Measurements from ENCODE around the gene PLA2G4C. TPM values are rescaled to one million over a fixed set of nuclear protein-coding genes. Genes with fewer than 3 reads are reported as not detected.

Gene PLA2G4C
- total and polyA plus RNA-seq, 2 of the 8 experiments (the other 6 are each of a cell fraction or from before 2014, with no cell fraction given): 14.9 to 20.5 TPM

DNA sequence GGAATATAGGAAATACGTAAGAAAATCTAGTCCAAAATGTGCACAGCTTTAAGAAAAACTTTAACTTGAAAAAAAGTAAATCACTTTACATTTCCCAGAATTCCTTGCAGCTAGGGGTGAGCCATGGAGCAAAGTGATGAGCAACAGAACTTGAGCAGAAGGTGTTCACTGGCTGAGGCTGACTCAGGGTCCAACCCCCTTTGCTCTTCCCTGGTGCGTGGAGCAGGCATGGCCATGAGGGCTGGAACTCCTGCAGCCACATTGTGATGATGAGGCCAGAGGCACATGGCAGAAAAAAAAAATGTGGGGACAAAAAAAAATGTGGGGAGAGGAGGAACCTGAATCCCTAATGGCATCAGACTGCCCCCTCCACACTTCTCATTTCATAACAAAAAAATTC is 9.9 kb upstream of the PLA2G4C start (continued):
- TF ChIP-seq, protein P1, sequence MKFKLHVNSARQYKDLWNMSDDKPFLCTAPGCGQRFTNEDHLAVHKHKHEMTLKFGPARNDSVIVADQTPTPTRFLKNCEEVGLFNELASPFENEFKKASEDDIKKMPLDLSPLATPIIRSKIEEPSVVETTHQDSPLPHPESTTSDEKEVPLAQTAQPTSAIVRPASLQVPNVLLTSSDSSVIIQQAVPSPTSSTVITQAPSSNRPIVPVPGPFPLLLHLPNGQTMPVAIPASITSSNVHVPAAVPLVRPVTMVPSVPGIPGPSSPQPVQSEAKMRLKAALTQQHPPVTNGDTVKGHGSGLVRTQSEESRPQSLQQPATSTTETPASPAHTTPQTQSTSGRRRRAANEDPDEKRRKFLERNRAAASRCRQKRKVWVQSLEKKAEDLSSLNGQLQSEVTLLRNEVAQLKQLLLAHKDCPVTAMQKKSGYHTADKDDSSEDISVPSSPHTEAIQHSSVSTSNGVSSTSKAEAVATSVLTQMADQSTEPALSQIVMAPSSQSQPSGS (IDR thresholded peaks at IDR 0.05; ENCODE audit: low read length): no peak
- no peak for TF ChIP-seq FOSL1 (IDR thresholded peaks at IDR 0.05; ENCODE audit: insufficient read depth, low read depth, low read length)
- TF ChIP-seq KDM5A (IDR thresholded peaks at IDR 0.05; ENCODE audit: low read length): no peak
- no peak for TF ChIP-seq CTBP2 (IDR thresholded peaks at IDR 0.05; ENCODE audit: borderline replicate concordance, insufficient read depth, insufficient read length, low read length)
